Upper lobe of right lung (tissue), 1 donor: ENCODE data around the gene SOX13. TPM values are rescaled to one million over a fixed set of nuclear protein-coding genes. Genes with fewer than 3 reads are reported as not detected.

ENCODE experiments used
- ATAC-seq: fragments of 200-7000 bp; cut with Tn5 transposase; one replicate; pipeline ENCODE4 v1.9.1; 2020; ENCODE audit warnings: mild to moderate bottlenecking, moderate library complexity
- DNase-seq: peaks from one replicate; pipeline ENCODE4 v3.0.0-alpha.2; 2020
- H3K27ac ChIP-seq: fragments of 200-600 bp; one replicate; pipeline ENCODE4 v1.8.0; 2022
- H3K27me3 ChIP-seq: fragments of 200-600 bp; one replicate; pipeline ENCODE4 v1.8.0; 2022; ENCODE audit warnings: mild to moderate bottlenecking
- H3K36me3 ChIP-seq: fragments of 200-600 bp; one replicate; pipeline ENCODE4 v1.8.0; 2022
- H3K4me1 ChIP-seq: fragments of 200-600 bp; one replicate; pipeline ENCODE4 v1.8.0; 2022
- H3K4me3 ChIP-seq: fragments of 200-600 bp; one replicate; pipeline ENCODE4 v1.8.0; 2022; ENCODE audit warnings: mild to moderate bottlenecking
- H3K9me3 ChIP-seq: fragments of 200-600 bp; one replicate; pipeline ENCODE4 v1.8.0; 2022
- CTCF ChIP-seq: fragments of 200-600 bp; IDR thresholded peaks from one replicate; pipeline ENCODE4 v1.8.0; 2022; ENCODE audit warnings: antibody characterized with exemption
- intact Hi-C: fragments of 100-400 bp; cut with DNase I; formaldehyde crosslinking; loops from one replicate; pipeline ENCODE4 v1.11.0; 2022
- total RNA-seq: library from RNA; stranded (reverse); fragmentation: NEBNext Ultra II Directional; extraction: Animal tissue kit (Norgen Biotek cat#: 25700); gene quantifications from one replicate; pipeline ENCODE4 v1.2.1, GENCODE V29; 2021
- donor health status: DM: no; HTN: yes; CAD: no; lungs with severe emphysema.

SOX13 gene
- total RNA-seq, 1 donor from 2014 or later = 76.3 TPM

GRCh38 chr1:204142032-204142974 is 69.4 kb downstream of the SOX13 start:
- no peaks in the 10 kb centered on the region for H3K9me3 ChIP-seq

GRCh38 chr1:204143276-204144041 is 70.5 kb downstream of the SOX13 start:
- no peak for DNase-seq
- no peak for TF ChIP-seq CTCF
- no peaks in the 10 kb centered on the region for H3K36me3 ChIP-seq
- H3K4me3 ChIP-seq = no peak overlapping the region
- H3K4me1 ChIP-seq = no peaks in the 10 kb centered on the region
- ATAC-seq = no peak
- intact Hi-C loops = no loop called here
- no peaks in the 10 kb centered on the region for H3K27me3 ChIP-seq
- no peak overlapping the region for H3K27ac ChIP-seq
- H3K9me3 ChIP-seq = no peaks in the 10 kb centered on the region

More at GRCh38 chr1:204142032-204142974, 69.4 kb downstream of the SOX13 start:
- no peaks in the 10 kb centered on the region for H3K36me3 ChIP-seq
- TF ChIP-seq CTCF = no peak
- intact Hi-C loops = no loop called here
- H3K4me1 ChIP-seq = no peaks in the 10 kb centered on the region
- DNase-seq (no peak), ATAC-seq (no peak)
- H3K4me3 ChIP-seq = no peak overlapping the region
- no peaks in the 10 kb centered on the region for H3K27me3 ChIP-seq
- H3K27ac ChIP-seq = no peak overlapping the region

- ATAC-seq (no peak), DNase-seq (no peak)
- Histone ChIP-seq H3K27me3 (no peaks in the 10 kb centered on the region), H3K4me1 (no peaks in the 10 kb centered on the region), H3K9me3 (no peaks in the 10 kb centered on the region), H3K27ac (no peak overlapping the region), H3K36me3 (no peaks in the 10 kb centered on the region), H3K4me3 (no peak overlapping the region)
- intact Hi-C loops = no loop called here
- no peak for TF ChIP-seq CTCF
Measured at GRCh38 chr1:204145033-204145504, 72.2 kb downstream of the SOX13 start.

GRCh38 chr1:204146309-204146708 is 73.4 kb downstream of the SOX13 start:
- Histone ChIP-seq H3K27ac (no peak overlapping the region), H3K36me3 (no peaks in the 10 kb centered on the region), H3K9me3 (no peaks in the 10 kb centered on the region), H3K4me1 (peaks cover 5% of the 10 kb centered on the region), H3K4me3 (no peak overlapping the region), H3K27me3 (no peaks in the 10 kb centered on the region)
- ATAC-seq (no peak), DNase-seq (no peak)
- no peak for TF ChIP-seq CTCF
- intact Hi-C loops = no loop called here

GRCh38 chr1:204146965-204147364 is 74.0 kb downstream of the SOX13 start:
- no peak for TF ChIP-seq CTCF
- Histone ChIP-seq H3K4me1 (peaks cover 5% of the 10 kb centered on the region), H3K27ac (no peak overlapping the region), H3K4me3 (no peak overlapping the region), H3K27me3 (no peaks in the 10 kb centered on the region), H3K9me3 (no peaks in the 10 kb centered on the region), H3K36me3 (no peaks in the 10 kb centered on the region)
- no peak for DNase-seq
- intact Hi-C loops = no loop called here
- ATAC-seq = no peak
